OCI-M2 (cell line): ENCODE measurements around the gene SERPINA5.
"Not testable (repeated sequence)": the region's sequence is repeated elsewhere in the genome, so short reads cannot be mapped to it uniquely, and the experiment has no call there.

ENCODE experiments used
- DNase-seq: peaks from one replicate; lab custom pipeline; 2025; ENCODE audit not compliant: unreplicated experiment; lab: John Stamatoyannopoulos, UW

The SERPINA5 gene

DNA sequence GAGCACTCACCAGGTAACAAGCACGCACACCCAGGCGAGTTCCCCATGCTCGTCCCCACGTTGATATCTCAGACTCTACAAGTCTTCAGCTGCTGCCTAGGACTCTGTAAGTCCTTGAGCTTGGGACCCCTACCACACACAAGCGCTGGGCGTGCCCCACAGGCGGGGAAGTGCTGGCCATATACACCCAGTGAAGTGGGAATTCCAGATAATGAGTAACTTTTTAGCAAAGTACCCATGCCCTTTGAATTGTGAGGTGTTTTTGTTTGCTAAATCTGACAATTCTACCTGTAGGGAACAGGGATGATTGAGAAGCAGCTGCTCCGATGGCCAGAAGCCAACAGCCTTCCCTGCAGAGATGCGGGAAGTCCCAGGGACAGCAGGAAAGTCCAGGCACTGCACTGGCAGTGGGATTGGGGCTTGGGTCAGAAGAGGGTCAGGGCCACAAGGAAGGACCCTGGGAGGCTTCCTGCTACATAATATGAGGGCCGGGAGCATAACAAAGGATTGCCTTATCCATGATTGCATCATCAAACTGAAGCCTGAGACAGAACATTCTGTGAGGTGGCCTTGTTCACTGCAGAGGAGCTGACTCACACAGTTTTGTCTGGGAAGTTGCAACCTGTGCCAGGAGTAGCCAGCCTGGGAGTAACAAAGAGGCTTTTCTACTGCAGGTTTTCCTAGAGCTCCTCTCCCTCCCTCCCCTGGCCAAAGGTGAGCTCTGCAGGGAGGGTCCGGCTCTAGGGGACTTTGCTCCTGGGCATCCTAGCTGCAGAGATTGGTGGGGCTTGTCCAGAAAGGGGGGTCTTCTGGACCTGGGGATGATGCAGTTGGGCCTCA, 17.8 kb downstream of the SERPINA5 start:
- no peak for DNase-seq

DNA sequence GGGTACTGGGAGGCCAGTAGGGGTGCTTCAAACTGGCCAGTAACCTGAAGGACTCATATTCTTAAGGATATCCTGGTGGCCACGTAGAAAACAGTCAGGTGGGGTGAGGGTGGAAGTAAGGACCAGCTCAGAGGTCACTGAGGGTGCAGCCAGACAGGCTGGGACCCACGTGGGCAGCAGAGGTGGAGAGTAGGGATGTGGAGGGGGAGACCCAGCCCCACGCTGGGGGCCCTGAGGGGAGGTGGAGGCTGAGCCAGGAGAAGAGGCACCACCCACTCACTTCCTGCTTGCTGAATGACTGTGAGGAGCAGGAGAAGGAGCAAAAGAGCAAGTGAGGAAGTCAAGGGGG, 18.4 kb downstream of the SERPINA5 start:
- DNase-seq: no peak

DNA sequence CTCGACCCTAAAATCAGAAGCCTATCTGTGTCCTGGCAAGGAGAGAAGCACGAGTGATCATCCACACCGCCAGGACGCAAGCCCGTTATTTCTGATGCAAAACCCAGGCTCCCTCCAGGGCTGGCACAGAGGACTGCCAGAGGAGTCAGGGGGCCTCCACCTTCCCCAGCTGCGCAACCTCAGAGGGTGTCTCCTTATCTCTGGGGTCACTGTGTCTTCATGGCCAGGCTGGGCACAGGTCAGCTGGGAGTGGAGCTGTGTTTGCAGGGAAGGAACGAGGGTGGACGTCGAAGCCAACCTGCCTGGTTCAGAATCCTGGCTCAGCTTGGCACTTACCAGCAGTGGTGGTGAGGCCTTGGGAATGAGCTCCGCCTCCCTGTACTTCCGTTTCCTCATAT, 18.9 kb downstream of the SERPINA5 start:
- no peak for DNase-seq

DNA sequence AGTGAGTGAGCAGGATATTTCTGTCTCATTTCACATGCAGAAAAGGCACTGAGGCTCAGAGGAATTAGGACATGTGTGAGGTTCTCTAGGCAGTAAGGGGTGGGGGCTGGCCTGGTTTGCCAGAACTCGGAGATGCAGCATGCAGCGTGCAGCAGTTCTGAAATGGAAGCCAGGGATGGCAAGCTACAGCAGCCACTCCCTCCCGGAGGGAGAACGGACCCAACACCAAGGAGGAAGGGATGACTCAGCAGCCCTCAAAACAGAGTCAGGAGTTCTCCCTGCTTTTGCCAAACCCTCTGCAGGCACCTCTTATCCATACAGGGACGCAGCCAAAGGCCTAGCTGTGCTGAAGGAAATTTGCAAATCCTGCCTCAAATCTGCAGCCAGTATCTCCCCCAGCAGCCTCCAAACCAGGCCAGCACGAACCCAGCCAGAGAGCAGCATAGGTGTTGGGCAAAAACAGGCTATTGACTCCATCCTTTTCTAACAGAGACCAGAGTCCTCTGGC, 20.7 kb downstream of the SERPINA5 start:
- DNase-seq: no peak

DNA sequence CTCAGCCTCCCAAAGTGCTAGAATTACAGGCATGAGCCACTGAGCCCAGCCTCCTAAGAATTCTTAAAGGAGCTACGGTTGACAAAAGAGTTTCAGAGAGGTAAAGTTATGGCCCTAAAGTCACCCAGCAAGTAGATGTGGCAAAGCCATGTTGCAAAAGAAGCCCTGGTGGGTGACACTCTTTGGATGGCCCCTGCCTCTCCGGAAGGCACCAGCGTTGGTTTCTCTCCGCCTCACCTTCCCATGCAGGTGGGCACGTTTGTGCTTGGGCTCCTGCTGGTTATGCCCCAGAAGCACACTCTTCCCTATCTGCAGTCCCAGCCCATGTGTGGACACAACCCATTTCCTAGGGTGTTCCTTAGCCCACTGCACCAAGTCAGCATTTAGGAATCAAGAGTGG, 21.5 kb downstream of the SERPINA5 start:
- DNase-seq: no peak

DNA sequence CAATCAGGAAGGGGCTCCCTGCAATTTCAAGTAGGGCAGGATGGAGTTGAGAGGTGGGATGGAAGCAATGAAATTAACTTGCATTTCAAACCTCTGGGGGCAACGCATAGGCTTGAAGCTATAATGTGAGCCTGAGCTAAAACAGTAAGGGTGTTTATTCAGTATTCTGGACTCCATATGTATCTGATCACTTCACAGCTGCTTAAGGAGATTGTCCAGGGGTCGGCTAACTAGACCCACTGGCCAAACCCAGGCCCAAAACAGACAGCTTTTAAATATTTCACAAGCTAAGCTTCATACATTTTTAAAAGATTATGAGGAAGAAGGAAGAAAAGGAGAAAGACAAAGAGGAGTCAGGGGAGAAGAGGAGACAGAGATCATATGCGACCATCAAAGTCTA, 24.1 kb downstream of the SERPINA5 start:
- no peak for DNase-seq

DNA sequence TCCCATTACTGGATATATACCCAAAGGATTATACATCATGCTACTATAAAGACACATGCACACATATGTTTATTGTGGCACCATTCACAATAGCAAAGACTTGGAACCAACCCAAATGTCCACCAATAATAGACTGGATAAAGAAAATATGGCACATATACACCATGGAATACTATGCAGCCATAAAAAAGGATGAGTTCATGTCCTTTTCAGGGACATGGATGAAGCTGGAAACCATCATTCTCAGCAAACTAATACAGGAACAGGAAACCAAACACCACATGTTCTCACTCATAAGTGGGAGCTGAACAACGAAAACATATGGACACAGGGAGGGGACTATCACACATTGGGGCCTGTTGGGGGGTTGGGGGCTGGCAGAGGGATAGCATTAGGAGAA, 27.7 kb downstream of the SERPINA5 start:
- DNase-seq: not testable (repeated sequence)

DNA sequence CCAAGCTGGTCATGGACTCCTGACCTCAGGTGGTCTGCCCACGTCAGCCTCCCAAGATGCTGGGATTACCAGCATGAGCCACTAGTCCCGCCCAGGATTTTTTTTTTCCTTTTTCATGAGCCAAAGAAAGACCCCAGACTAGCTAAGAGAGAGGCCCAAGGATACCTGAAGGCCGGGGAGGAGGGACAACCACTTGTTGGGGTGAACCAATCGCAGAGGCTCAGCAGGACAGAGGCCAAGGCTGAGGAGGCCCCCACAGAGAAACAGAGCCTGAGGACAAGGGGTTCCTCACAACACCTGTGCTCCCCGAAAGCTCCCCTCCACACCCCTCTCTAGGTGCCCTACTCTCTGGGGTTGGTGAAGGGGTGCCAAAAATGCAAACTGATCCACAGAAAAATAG, 30.0 kb downstream of the SERPINA5 start:
- DNase-seq: no peak

DNA sequence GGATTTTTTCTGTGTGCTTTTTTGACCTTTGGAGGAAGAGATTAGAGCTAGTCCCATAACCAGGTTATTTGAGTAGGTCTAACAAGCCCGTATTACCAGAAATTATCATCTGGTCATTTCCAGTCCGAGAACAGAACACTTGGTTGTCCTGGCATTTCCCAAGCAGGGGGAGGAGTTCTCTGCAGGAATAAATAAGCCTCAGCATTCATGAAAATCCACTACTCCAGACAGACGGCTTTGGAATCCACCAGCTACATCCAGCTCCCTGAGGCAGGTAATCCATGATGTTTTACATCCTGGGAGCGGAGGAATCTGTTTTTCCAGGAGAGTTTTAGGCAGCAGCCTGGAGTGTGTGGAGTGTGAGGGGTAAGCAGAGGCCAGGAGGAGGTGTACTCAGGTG, 30.9 kb downstream of the SERPINA5 start, which contains the start of gene SERPINA3:
Gene SERPINA3, plus strand, starts transcription at position 218 of the 400 bp plus-strand sequence. CDS start 2,051 bp downstream, outside the sequence.
- DNase-seq: no peak

DNA sequence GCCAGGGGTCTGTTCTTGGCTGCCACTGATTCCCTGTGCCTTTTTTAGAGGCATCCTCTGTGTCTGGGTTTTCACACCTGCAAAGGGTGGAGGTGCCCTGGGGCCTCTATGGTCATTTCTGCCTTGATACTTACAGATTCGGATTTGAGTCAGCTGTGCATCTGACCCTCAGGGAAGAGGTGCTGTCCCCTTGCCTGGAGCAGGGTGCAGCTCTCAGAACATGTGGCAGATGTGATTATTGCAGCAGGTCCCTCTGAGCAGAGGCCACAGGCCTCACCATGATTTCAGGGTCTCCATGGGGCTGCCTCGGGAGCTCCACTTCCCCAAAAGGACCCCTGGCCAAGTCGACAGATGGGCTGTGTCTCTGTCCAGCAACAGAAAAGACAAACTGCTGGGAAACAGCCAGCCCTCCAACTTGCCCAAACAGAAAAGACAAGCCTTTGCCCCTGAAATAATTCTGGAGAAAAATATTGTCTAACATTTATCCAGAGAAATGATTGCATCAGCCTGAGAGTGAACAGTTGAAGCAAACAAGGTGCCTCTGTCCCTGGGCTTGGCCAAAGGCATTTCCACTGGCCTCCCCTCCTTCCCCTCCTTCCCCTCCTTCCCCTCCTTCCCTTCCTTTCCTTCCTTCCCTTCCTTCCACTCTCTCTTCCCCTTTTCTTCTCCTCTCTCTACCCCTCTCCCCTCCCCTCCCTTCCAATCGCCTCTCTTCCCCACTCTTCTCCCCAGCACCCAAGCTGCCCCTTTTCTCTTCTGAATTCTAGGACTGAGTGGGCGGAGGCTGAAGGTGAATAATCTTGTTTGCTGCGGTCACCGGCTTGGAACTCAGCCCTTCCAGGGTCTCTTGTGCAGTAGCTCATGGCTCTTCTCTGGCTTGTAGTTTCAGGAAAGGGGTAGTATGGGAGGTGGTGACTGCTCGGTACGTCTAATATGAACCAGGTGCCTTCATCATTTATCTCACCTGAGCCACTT, 31.6 kb downstream of the SERPINA5 start:
- no peak for DNase-seq

DNA sequence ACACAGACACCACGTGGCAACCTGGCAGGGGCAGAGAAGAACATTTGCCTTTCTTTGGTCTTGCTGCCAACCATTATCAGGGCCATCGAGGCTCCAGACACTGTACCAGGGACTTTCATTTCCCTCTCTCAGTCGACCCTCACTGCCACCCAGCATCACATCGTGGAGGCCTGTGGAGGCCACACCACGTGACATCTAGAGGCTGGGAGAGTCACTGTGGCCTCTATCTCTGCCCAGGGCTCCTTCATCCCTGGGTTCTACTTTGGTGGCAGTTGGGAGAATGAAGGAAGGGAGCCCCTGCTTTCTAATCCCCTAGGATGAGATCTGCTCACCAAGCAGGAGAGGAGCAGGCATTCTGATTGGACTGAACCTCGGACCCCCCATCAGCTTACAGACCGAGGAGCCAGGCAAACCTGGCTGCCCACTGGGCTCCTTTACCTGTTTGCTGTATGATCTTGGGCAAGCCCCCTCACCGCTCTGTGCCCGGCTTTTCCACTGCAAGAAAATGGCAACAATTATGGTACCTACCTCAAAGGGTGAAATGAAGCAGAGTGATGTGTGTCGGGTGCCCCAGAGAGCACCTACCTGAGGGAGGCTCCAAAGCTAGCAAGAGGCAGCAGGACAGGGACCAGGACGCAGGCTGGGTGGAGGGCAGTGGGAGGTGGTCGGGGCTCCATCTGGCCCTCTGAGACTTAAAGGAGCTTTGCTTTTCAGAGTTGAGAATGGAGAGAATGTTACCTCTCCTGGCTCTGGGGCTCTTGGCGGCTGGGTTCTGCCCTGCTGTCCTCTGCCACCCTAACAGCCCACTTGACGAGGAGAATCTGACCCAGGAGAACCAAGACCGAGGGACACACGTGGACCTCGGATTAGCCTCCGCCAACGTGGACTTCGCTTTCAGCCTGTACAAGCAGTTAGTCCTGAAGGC, 32.8 kb downstream of the SERPINA5 start:
- DNase-seq: no peak

DNA sequence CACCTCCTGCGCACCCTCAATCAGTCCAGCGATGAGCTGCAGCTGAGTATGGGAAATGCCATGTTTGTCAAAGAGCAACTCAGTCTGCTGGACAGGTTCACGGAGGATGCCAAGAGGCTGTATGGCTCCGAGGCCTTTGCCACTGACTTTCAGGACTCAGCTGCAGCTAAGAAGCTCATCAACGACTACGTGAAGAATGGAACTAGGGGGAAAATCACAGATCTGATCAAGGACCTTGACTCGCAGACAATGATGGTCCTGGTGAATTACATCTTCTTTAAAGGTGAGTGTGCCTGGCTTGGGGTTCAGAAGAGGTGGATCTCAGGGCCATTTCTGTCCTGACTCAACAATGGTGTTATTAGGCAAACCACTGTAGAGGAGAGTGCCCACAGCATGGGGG, 33.6 kb downstream of the SERPINA5 start:
- DNase-seq: no peak

DNA sequence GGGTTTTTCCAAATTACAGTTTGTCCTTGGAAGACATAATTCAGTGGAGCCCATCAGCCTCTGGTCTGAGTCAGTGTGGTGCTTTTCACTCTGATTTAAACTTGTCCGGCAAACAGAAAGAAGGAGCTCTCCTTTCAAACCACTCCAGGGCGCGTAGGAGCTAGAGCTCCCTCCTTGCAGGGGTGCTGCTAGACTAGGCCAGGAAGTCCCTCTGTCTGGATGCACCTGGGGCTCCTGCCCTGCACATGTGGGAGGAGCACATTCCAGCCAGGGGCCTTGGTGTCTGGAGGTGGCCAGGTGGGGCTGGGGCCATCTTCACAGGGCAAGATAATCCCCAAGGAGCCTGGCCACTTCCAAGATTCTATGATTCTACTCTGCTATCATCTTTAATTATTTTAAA, 34.0 kb downstream of the SERPINA5 start:
- DNase-seq: no peak

DNA sequence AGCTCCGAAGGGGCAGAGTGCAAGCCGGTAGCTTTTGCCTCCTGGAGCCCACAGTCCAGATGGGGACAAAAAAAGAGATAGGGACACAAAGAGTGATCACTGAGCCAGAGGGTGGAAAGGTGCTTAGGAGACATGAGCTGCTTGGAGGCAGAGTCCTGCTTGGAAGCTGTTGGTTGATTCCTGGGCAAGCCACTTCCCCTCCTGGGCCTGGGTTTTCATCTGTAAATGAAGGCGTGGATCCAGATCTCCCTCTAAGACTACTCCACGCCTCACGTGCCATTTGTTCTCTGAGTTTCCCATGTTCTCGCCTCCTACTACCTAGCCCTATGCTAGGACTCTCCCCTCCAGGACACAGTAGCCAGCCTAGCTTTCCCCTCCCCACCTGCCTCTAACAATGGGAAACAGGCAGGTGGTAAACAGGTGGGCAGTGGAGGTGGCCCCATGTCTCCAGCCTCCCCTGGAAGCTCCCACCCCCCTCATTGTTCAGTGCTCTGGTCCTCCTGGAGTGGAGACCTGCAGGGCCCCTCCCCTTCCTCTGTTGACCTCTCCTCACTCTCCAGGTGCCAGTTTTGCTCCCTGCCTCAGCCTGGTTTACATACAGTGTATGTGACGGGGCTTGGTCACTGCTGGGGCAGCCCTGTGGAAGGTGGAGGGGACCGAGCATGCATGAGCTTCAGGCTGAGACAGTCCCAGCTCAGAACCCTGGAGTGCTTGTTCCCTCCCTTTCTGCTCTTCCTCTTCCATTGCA, 34.8 kb downstream of the SERPINA5 start:
- no peak for DNase-seq

DNA sequence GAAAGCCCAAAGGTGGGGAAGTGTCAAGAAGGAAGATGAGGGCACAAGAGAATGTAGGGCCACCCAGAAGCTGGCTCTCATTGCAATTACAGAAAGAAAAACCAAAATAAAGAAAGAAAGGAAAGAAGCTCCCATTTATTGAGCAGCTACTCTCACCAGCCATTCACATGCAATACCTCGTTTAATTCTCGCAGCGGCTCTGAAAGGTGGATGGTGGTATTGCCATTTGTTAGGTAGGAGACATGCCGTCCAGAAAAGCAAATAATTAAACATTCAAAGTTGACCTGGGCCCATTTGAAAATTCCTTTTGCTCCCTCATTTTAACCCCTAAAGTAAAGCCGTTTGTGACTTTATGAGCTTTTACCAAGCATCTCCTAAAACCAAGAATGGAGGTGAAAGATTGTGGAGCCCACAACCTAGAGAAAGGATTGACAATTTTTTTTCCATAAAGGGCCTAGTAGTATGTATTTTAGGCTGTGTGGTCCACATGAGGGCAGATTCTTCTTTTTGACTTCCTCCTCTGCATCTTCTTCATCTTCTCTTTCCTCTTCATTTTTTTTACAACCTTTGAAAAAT, 36.2 kb downstream of the SERPINA5 start:
- no peak for DNase-seq

DNA sequence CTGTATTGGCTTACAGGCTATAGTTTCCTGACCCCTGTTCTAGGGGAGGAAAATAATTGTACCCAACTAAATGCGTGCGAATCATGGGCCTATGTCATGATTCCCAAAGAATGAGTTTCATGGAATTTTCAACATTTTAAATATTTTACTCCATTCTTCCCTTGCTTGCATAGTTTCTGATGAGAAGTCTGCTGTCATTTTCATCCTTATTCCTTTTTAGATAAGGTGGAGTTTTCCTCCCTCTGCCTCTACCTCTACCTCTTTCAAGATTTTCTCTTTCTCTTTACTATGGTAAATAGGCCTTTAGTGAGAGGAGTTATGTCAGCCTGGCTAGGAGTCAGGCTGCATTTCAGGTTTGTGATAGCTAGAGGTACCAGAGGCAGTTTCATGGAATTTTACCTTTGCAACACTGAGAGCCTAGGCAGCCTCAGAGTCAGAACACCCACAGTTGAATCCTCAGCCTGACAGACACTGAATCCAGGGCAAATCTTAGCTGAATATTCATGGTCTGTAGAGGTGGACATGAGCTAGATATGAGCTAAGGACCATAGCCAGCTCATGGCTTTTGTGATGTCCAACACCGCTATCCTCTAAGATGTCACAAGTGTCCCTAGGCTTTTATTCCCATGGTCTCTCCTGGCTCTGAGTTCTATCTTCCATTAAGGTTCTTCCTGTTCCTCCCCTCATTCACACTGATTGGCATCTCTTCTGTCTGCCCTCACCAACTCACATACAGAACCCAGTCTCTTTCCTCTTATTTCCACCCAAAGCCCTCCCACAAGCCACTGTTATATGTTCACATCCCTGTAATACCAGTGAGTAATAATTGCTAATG, 37.0 kb downstream of the SERPINA5 start:
- no peak for DNase-seq

DNA sequence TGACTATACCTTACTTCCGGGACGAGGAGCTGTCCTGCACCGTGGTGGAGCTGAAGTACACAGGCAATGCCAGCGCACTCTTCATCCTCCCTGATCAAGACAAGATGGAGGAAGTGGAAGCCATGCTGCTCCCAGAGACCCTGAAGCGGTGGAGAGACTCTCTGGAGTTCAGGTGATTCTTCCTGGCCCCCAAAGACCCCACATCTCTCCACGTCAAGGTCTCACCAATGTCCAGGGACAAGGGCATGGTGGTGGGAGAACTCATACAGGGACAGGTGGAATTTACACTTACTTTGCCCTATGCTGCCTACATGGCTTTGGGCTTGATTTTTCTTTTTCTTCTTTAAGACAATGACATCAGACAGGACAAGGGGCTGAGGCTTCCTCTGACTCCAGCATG, 38.1 kb downstream of the SERPINA5 start:
- DNase-seq: no peak

DNA sequence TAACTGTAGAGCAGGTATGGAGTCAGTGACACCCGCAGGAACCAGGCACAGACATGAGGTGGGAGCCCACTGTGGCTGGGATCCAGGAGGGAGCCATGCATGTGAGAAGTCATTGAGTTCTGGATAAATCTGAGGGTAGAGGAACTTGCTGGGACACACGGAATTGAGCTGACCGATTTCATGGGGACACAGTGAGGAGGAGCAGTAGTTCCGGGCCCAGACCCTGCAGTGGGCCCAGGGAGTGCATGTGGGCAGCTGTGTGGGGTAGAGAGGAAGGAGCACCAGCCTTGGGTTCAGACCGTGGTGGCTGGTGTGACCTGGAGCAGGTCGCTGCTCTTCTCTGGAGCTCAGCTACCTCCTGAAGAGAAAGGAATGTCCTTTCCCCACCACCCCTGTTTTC, 39.4 kb downstream of the SERPINA5 start:
- no peak for DNase-seq
